Measurements from ENCODE around the gene SNW1.
"Not testable (repeated sequence)": the region's sequence is repeated elsewhere in the genome, so short reads cannot be mapped to it uniquely, and the experiment has no call there.

GRCh38 chr14:77747425-77747824, 13.5 kb downstream of the SNW1 start:
- TF ChIP-seq CTCF (IDR thresholded peaks at IDR 0.05; ENCODE audit: poor library complexity, severe bottlenecking); EZH2 (IDR thresholded peaks at IDR 0.05; ENCODE audit: borderline replicate concordance, insufficient read depth, low read length, poor library complexity, severe bottlenecking); EP300 (conservative IDR thresholded peaks at IDR 0.05; ENCODE audit: poor library complexity, severe bottlenecking); REST (IDR thresholded peaks at IDR 0.05; ENCODE audit: borderline replicate concordance); RAD21 (conservative IDR thresholded peaks at IDR 0.05); POLR2AphosphoS5 (IDR thresholded peaks at IDR 0.05): not testable (repeated sequence)

Measured in neural cell (in vitro differentiated cells).